SK-N-SH (cell line): ENCODE results near the gene KRT72. TPM values are rescaled to one million over a fixed set of nuclear protein-coding genes. Genes with fewer than 3 reads are reported as not detected.

ENCODE experiments used
- CTCF ChIA-PET: fragments of 300-600, 350-600 bp; formaldehyde crosslinking; extraction: SDS; loops from one replicate; lab custom pipeline; 2021; lab: Yijun Ruan, JAX
- POLR2A ChIA-PET: fragments of 350-600 bp; sonication (Branson Sonifier 250); formaldehyde crosslinking; extraction: SDS; loops from one replicate; lab custom pipeline; 2020; ENCODE audit warnings: antibody characterized with exemption, inconsistent platforms; lab: Yijun Ruan, JAX
- DNase-seq: peaks from one replicate; pipeline ENCODE4 v3.0.0; 2012
- H2AFZ ChIP-seq: fragments of 200-600 bp; sonication (generic); 2 replicates; pipeline ENCODE4 v1.8.1; 2016; ENCODE audit warnings: antibody characterized with exemption, mild to moderate bottlenecking, low read depth
- H3F3A ChIP-seq: fragments of 200-600 bp; sonication (generic); replicated peaks from 2 replicates; pipeline ENCODE3; 2016; ENCODE audit warnings: antibody characterized with exemption, mild to moderate bottlenecking; ENCODE audit not compliant: insufficient read depth
- H3K27ac ChIP-seq, 2 experiments: fragments of 200-500 bp in 1 of 2; fragments of 200-600 bp in 1 of 2; sonication (Bioruptor generic) in 1 of 2; sonication (generic), shearing (Covaris generic) in 1 of 2; 2 replicates each; pipeline versions ENCODE4 v1.5.1 to v1.6.1; 2014 to 2016; ENCODE audit warnings: low read depth in 2 of 2, inconsistent platforms in 1 of 2, low read length in 1 of 2, mild to moderate bottlenecking in 1 of 2, mixed read lengths in 1 of 2
- H3K27me3 ChIP-seq: fragments of 200-600 bp; sonication (generic), shearing (Covaris generic); 2 replicates; pipeline ENCODE4 v1.6.1; 2016; ENCODE audit warnings: mixed run types; ENCODE audit not compliant: insufficient read depth
- H3K36me3 ChIP-seq, 2 experiments: fragments of 200-500 bp in 1 of 2; fragments of 200-600 bp in 1 of 2; sonication (Bioruptor generic) in 1 of 2; sonication (generic) in 1 of 2; replicated peaks in 1 of 2; 2 replicates each; pipeline versions ENCODE3 to v1.5.1; 2014 to 2016; ENCODE audit warnings: low read length in 1 of 2, mild to moderate bottlenecking in 1 of 2; ENCODE audit not compliant: insufficient read depth in 2 of 2, control insufficient read depth in 1 of 2
- H3K4me1 ChIP-seq, 2 experiments: fragments of 200-500 bp in 1 of 2; fragments of 200-600 bp in 1 of 2; sonication (Bioruptor generic) in 1 of 2; sonication (generic), shearing (Covaris generic) in 1 of 2; 2 replicates each; pipeline versions ENCODE4 v1.5.1 to v1.6.1; 2014 to 2016; ENCODE audit warnings: low read depth in 1 of 2, low read length in 1 of 2, mixed run types in 1 of 2; ENCODE audit not compliant: insufficient read depth in 2 of 2, control insufficient read depth in 1 of 2
- H3K4me2 ChIP-seq: fragments of 200-600 bp; sonication (generic), shearing (Covaris generic); 2 replicates; pipeline ENCODE4 v1.6.1; 2017; ENCODE audit warnings: mixed run types
- H3K4me3 ChIP-seq, 2 experiments: fragments of 200-500 bp in 1 of 2; fragments of 200-600 bp in 1 of 2; sonication (Bioruptor generic) in 1 of 2; sonication (generic), shearing (Covaris generic) in 1 of 2; 2 replicates each; pipeline versions ENCODE4 v1.5.1 to v1.8.1; 2014 to 2016; ENCODE audit warnings: low read depth in 2 of 2, inconsistent platforms in 1 of 2, low read length in 1 of 2, mild to moderate bottlenecking in 1 of 2, mixed read lengths in 1 of 2, moderate library complexity in 1 of 2
- H3K79me2 ChIP-seq: fragments of 200-600 bp; sonication (generic); 2 replicates; pipeline ENCODE4 v1.8.1; 2017; ENCODE audit warnings: mild to moderate bottlenecking; ENCODE audit not compliant: insufficient read depth
- H3K9ac ChIP-seq: fragments of 200-600 bp; sonication (generic); 2 replicates; pipeline ENCODE4 v1.6.1; 2017; ENCODE audit warnings: mixed run types
- H3K9me2 ChIP-seq: fragments of 200-600 bp; sonication (generic); 2 replicates; pipeline ENCODE4 v1.6.1; 2017; ENCODE audit warnings: mixed run types
- H3K9me3 ChIP-seq: fragments of 200-600 bp; sonication (generic); 2 replicates; pipeline ENCODE4 v1.6.1; 2017; ENCODE audit warnings: mixed run types, mild to moderate bottlenecking, moderate library complexity
- H4K20me1 ChIP-seq: fragments of 200-600 bp; sonication (generic); 2 replicates; pipeline ENCODE4 v1.6.1; 2017; ENCODE audit warnings: mild to moderate bottlenecking, mixed run types; ENCODE audit not compliant: insufficient read depth
- EP300 ChIP-seq, 2 experiments: IDR thresholded peaks; 2 replicates each; pipeline versions ENCODE4 v1.4.0 to v1.6.1; 2012; ENCODE audit warnings: borderline replicate concordance in 1 of 2, low read depth in 1 of 2, low read length in 1 of 2
- EZH2phosphoT487 ChIP-seq: fragments of 200-600 bp; sonication (generic); IDR thresholded peaks from 2 replicates; pipeline ENCODE4 v1.6.1; 2017; ENCODE audit warnings: low read depth, mixed run types, mild to moderate bottlenecking, antibody characterized with exemption, moderate library complexity, borderline replicate concordance
- FOXM1 ChIP-seq: IDR thresholded peaks from 2 replicates; pipeline ENCODE4 v1.4.0; 2012; ENCODE audit warnings: low read depth, mild to moderate bottlenecking
- IRF3 ChIP-seq: fragments of 150-350 bp; IDR thresholded peaks from 2 replicates; pipeline ENCODE4 v1.6.1; 2016; ENCODE audit warnings: mild to moderate bottlenecking, low read depth, low read length
- JUND ChIP-seq: IDR thresholded peaks from 2 replicates; pipeline ENCODE4 v1.4.0; 2012
- MAX ChIP-seq: IDR thresholded peaks from 2 replicates; pipeline ENCODE4 v1.4.0; 2012; ENCODE audit warnings: low read depth
- MEF2A ChIP-seq: IDR thresholded peaks from 2 replicates; pipeline ENCODE4 v1.4.0; 2012; ENCODE audit warnings: low read depth, borderline replicate concordance
- MXI1 ChIP-seq: IDR thresholded peaks from 2 replicates; pipeline ENCODE4 v1.6.1; 2012; ENCODE audit warnings: mild to moderate bottlenecking, low read depth, low read length, improper control_type of control experiment
- RCOR1 ChIP-seq: fragments of 150-350 bp; IDR thresholded peaks from 2 replicates; pipeline ENCODE4 v1.6.1; 2017; ENCODE audit warnings: antibody characterized with exemption, low read length
- REST ChIP-seq: IDR thresholded peaks from 2 replicates; pipeline ENCODE4 v1.6.1; 2012; ENCODE audit warnings: mild to moderate bottlenecking, low read depth, low read length, moderate library complexity
- RXRA ChIP-seq: IDR thresholded peaks from 2 replicates; pipeline ENCODE4 v1.4.0; 2012; ENCODE audit warnings: low read depth, mild to moderate bottlenecking, borderline replicate concordance
- TAF1 ChIP-seq: IDR thresholded peaks from 2 replicates; pipeline ENCODE4 v1.6.1; 2012; ENCODE audit warnings: low read depth, mild to moderate bottlenecking, low read length, moderate library complexity, borderline replicate concordance
- TCF12 ChIP-seq: IDR thresholded peaks from 2 replicates; pipeline ENCODE4 v1.4.0; 2012
- TEAD4 ChIP-seq: IDR thresholded peaks from 2 replicates; pipeline ENCODE4 v1.4.0; 2012; ENCODE audit warnings: mild to moderate bottlenecking, borderline replicate concordance; ENCODE audit not compliant: insufficient read depth
- USF1 ChIP-seq: IDR thresholded peaks from 2 replicates; pipeline ENCODE4 v1.4.0; 2012; ENCODE audit warnings: low read depth, borderline replicate concordance
- USF2 ChIP-seq: fragments of 150-350 bp; IDR thresholded peaks from 2 replicates; pipeline ENCODE4 v1.6.1; 2017; ENCODE audit warnings: antibody characterized with exemption, low read length, low read depth, borderline replicate concordance
- YY1 ChIP-seq: IDR thresholded peaks from 2 replicates; pipeline ENCODE4 v1.4.0; 2012; ENCODE audit warnings: low read depth, mild to moderate bottlenecking
- WGBS: methylation state at CpG from one replicate; pipeline ENCODE4 v1.1.6; 2017; ENCODE audit warnings: low lambda C conversion rate; 5-methylcytosine and 5-hydroxymethylcytosine counted together
- polyA plus RNA-seq, 3 experiments: library from polyadenylated mRNA; depleted of rRNA; stranded (reverse); fragments of >200 nt; gene quantifications; 2 replicates each; pipeline ENCODE4 v1.2.3, GENCODE V29; 2012

The KRT72 gene
- polyA plus RNA-seq, 1 of the 3 experiments (the other 2 are of a cell fraction), result not detected

GRCh38 chr12:52542157-52542556 is 59.1 kb downstream of the KRT72 start (continued):
- TF ChIP-seq JUND (no peak), IRF3 (no peak)

GRCh38 chr12:52541709-52542108 is 59.6 kb downstream of the KRT72 start:
- H3K9ac ChIP-seq, result no peak overlapping the region
- H3K9me3 ChIP-seq, result no peaks in the 10 kb centered on the region
- H3K4me2 ChIP-seq, result no peak overlapping the region
- H3K36me3 ChIP-seq, result no peaks in the 10 kb centered on the region
- H3K79me2 ChIP-seq, result no peaks in the 10 kb centered on the region
- H3K27ac ChIP-seq, result no peak overlapping the region
- no peak for DNase-seq
- peaks cover 30% of the 10 kb centered on the region; the same call in 1 of the 2 replicates for H3K27me3 ChIP-seq
- H4K20me1 ChIP-seq, result no peaks in the 10 kb centered on the region
- POLR2A ChIA-PET, result no interaction called here
- 19% methylated on average over 5 of the region's 5 CpGs for WGBS
- no peaks in the 10 kb centered on the region for H3K9me2 ChIP-seq
- H2AFZ ChIP-seq, result no peak overlapping the region
- H3F3A ChIP-seq, result no peaks in the 10 kb centered on the region
- CTCF ChIA-PET, result no interaction called here
- TF ChIP-seq YY1 (no peak), MAX (no peak), FOXM1 (no peak)
- H3K4me1 ChIP-seq, result no peaks in the 10 kb centered on the region
- no peak overlapping the region for H3K4me3 ChIP-seq

- Histone ChIP-seq H3K4me1 (no peaks in the 10 kb centered on the region), H4K20me1 (no peaks in the 10 kb centered on the region), H3K27ac (no peak overlapping the region), H3K9ac (no peak overlapping the region), H3K9me3 (no peaks in the 10 kb centered on the region), H3F3A (no peaks in the 10 kb centered on the region), H3K9me2 (no peaks in the 10 kb centered on the region), H3K4me3 (no peak overlapping the region), H3K4me2 (no peak overlapping the region), H2AFZ (no peak overlapping the region), H3K27me3 (peaks cover 19% of the 10 kb centered on the region; the same call in 1 of the 2 replicates), H3K36me3 (no peaks in the 10 kb centered on the region), H3K79me2 (no peaks in the 10 kb centered on the region)
- 20% methylated on average over 4 of the region's 7 CpGs for WGBS
- CTCF ChIA-PET, result no interaction called here
- DNase-seq, result no peak
- POLR2A ChIA-PET, result no interaction called here
- TF ChIP-seq TAF1 (no peak), JUND (no peak), RCOR1 (no peak), RXRA (no peak), USF1 (no peak), MEF2A (no peak), USF2 (no peak), TEAD4 (no peak), MXI1 (no peak), EZH2phosphoT487 (no peak), MAX (no peak), REST (no peak), IRF3 (no peak), TCF12 (no peak), YY1 (no peak), EP300 (IDR thresholded peaks at IDR 0.05; ENCODE audit: borderline replicate concordance in 1 of 2, low read depth in 1 of 2, low read length in 1 of 2) (no peak)
Observed at GRCh38 chr12:52540531-52540930, 60.7 kb downstream of the KRT72 start.
